Measurements from ENCODE around the gene ANKRD63. TPM values are rescaled to one million over a fixed set of nuclear protein-coding genes. Genes with fewer than 3 reads are reported as not detected.

Gene ANKRD63
- total RNA-seq, 4 donors from 2014 or later, result 1.6 TPM; not detected in 3

DNA sequence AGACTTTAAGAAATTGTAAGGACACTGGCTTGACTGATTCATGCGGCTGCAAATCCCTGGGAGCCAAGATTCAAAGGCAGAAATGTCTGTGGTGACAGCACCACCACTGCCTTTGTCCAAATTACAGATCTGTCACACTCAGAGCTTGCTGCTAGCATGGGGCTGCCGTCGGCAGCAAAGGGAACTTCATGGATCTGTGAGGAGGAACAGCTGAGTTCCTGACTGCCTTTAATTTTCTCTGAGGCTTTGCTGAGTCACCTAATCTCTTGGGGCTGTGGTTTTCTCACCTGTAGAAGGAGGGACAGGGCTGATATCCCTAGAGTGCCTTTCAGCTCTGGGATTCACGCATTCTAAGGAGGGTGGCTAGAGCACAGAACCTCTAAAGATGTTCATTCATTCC is 48.1 kb downstream of the ANKRD63 start:
- ATAC-seq, result no peak
- Histone ChIP-seq H3K27ac (no peak overlapping the region), H3K4me1 (peaks cover 0 to 12% (median 5%) of the 10 kb centered on the region in 3 donors), H3K9me3 (no peaks in the 10 kb centered on the region), H3K4me3 (no peak overlapping the region), H3K27me3 (peaks cover under 1% of the 10 kb centered on the region), H3K36me3 (no peaks in the 10 kb centered on the region)
- 40 to 100% methylated on average over 1 to 3 of the region's 4 CpGs for WGBS, 2 donors (ENCODE audit: low coverage in 1 of 2)
- TF ChIP-seq, protein P1, sequence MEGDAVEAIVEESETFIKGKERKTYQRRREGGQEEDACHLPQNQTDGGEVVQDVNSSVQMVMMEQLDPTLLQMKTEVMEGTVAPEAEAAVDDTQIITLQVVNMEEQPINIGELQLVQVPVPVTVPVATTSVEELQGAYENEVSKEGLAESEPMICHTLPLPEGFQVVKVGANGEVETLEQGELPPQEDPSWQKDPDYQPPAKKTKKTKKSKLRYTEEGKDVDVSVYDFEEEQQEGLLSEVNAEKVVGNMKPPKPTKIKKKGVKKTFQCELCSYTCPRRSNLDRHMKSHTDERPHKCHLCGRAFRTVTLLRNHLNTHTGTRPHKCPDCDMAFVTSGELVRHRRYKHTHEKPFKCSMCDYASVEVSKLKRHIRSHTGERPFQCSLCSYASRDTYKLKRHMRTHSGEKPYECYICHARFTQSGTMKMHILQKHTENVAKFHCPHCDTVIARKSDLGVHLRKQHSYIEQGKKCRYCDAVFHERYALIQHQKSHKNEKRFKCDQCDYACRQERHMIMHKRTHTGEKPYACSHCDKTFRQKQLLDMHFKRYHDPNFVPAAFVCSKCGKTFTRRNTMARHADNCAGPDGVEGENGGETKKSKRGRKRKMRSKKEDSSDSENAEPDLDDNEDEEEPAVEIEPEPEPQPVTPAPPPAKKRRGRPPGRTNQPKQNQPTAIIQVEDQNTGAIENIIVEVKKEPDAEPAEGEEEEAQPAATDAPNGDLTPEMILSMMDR (IDR thresholded peaks at IDR 0.05), result no peak
- TF ChIP-seq EP300 (IDR thresholded peaks at IDR 0.05) (no peak), POLR2AphosphoS5 (IDR thresholded peaks at IDR 0.05) (no peak), POLR2A (IDR thresholded peaks at IDR 0.05) (no peak)

GRCh38 chr15:40233727-40234577 is 48.9 kb downstream of the ANKRD63 start:
- TF ChIP-seq EP300 (IDR thresholded peaks at IDR 0.05), result no peak
- Histone ChIP-seq H3K4me3 (no peak overlapping the region), H3K4me1 (peaks cover 0 to 6% (median under 1%) of the 10 kb centered on the region in 3 donors), H3K27ac (no peak overlapping the region), H3K9me3 (no peaks in the 10 kb centered on the region), H3K27me3 (no peaks in the 10 kb centered on the region), H3K36me3 (no peaks in the 10 kb centered on the region)
- ATAC-seq, result no peak
- 96 to 100% methylated on average over 1 to 3 of the region's 11 CpGs for WGBS, 2 donors (ENCODE audit: low coverage in 1 of 2)

DNA sequence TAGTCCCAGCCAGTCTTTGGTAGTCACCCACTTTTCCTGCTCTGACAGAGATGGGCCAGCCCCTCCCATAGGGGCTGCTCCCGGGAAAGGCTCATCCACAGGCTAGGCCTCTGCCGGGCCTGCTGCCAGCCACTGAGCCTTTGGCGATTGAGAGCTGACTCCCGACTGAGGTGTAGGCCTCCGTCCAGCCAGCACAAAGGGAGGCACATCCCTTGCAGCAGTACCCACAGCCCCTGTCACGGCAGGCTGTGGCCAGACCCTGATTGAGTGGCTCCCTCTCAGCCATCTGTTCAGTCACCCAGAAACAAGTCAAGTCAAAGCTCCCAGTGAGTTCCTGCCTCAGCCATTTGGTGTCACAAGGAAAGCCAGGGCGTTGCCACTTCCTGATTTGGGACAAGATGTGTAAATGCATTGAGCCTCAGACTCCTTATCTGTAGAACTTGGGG is 50.2 kb downstream of the ANKRD63 start:
- ATAC-seq, result no peak
- no peaks in the 10 kb centered on the region for H3K36me3 ChIP-seq
- 59% methylated on average over 4 of the region's 7 CpGs; no CpG with 5 or more reads in 1 of the 2 donors for WGBS, 2 donors (ENCODE audit: low coverage in 1 of 2)

More for the DNA sequence above, 50.2 kb downstream of the ANKRD63 start:
- no peaks in the 10 kb centered on the region for H3K27me3 ChIP-seq
- TF ChIP-seq, protein P1 (IDR thresholded peaks at IDR 0.05), result no peak
- TF ChIP-seq EP300 (IDR thresholded peaks at IDR 0.05) (no peak), POLR2AphosphoS5 (IDR thresholded peaks at IDR 0.05) (no peak), POLR2A (IDR thresholded peaks at IDR 0.05) (no peak)
- no peak overlapping the region for H3K27ac ChIP-seq
- no peaks in the 10 kb centered on the region for H3K4me1 ChIP-seq
- H3K9me3 ChIP-seq, result no peaks in the 10 kb centered on the region
- H3K4me3 ChIP-seq, result no peak overlapping the region

Other genes with a start within 250 kb of the ANKRD63 start
- gene SRP14, start 243.9 kb downstream of the ANKRD63 start, total RNA-seq, result 100 to 1,000 TPM; 290 to 425 (median 324) TPM
- 1 to 10 TPM; 4.7 to 7.5 (median 6.0) TPM for gene BMF, start 174.2 kb downstream of the ANKRD63 start, total RNA-seq
- 1 to 10 TPM in 2 of 4 donors, under 1 TPM in 2; 0.13 to 2.4 (median 0.95) TPM for gene BUB1B, start 122.0 kb downstream of the ANKRD63 start, total RNA-seq
- 1 to 10 TPM in 2 of 4 donors, under 1 TPM in 2; 0.94 to 4.6 (median 1.6) TPM for gene PAK6, start 44.0 kb downstream of the ANKRD63 start, total RNA-seq
- gene PLCB2, start 24.9 kb upstream of the ANKRD63 start, total RNA-seq, result 10 to 100 TPM in 2 of 4 donors, 1 to 10 TPM in 2; 1.5 to 13.5 (median 8.8) TPM
- 10 to 100 TPM; 27.3 to 66.6 (median 37.5) TPM for gene INAFM2, start 40.6 kb upstream of the ANKRD63 start, total RNA-seq
- gene CCDC9B, start 57.9 kb upstream of the ANKRD63 start, total RNA-seq, result 100 to 1,000 TPM in 1 of 4 donors, 10 to 100 TPM in 3; 28.0 to 105 (median 66.7) TPM
- gene PHGR1, start 68.0 kb upstream of the ANKRD63 start, total RNA-seq, result not detected
- gene DISP2, start 75.2 kb upstream of the ANKRD63 start, total RNA-seq, result under 1 TPM; 0.07 to 0.19 (median 0.15) TPM
- 10 to 100 TPM in 2 of 4 donors, 1 to 10 TPM in 2; 7.2 to 16.2 (median 9.9) TPM for gene KNSTRN, start 99.7 kb upstream of the ANKRD63 start, total RNA-seq
- 10 to 100 TPM; 26.1 to 80.2 (median 50.1) TPM for gene IVD, start 122.7 kb upstream of the ANKRD63 start, total RNA-seq
- 10 to 100 TPM; 19.0 to 26.2 (median 22.8) TPM for gene BAHD1, start 157.9 kb upstream of the ANKRD63 start, total RNA-seq
- 10 to 100 TPM in 2 of 4 donors, 1 to 10 TPM in 2; 7.8 to 18.4 (median 11.7) TPM for gene CHST14, start 187.9 kb upstream of the ANKRD63 start, total RNA-seq

Measured in gastroesophageal sphincter (tissue), 4 donors.